SK-N-SH treated with all-trans-retinoic acid at 6 μM for 48 hours (cell line): ENCODE data around the gene WWC1.

Source experiments
- ARNTL ChIP-seq: fragments of 450-650 bp; formaldehyde crosslinking; IDR thresholded peaks from 2 replicates; pipeline ENCODE4 v1.5.0; 2020; ENCODE audit warnings: low read depth, mild to moderate bottlenecking, moderate library complexity, borderline replicate concordance
- GLIS3 ChIP-seq: fragments of 250-450 bp; sonication (Bioruptor Pico); IDR thresholded peaks from 2 replicates; pipeline ENCODE4 v1.5.0; 2020; ENCODE audit warnings: mild to moderate bottlenecking, moderate library complexity
- OSR1 ChIP-seq: fragments of 250-450 bp; sonication (Bioruptor Pico); IDR thresholded peaks from 2 replicates; pipeline ENCODE4 v1.8.0; 2022; ENCODE audit warnings: moderate library complexity, mild to moderate bottlenecking, inconsistent platforms
- PPARA ChIP-seq: fragments of 250-450 bp; sonication (Bioruptor Pico); IDR thresholded peaks from 2 replicates; pipeline ENCODE4 v1.5.0; 2020; ENCODE audit warnings: mild to moderate bottlenecking, borderline replicate concordance
- ZFP3 ChIP-seq: fragments of 250-450 bp; sonication (Bioruptor Pico); IDR thresholded peaks from 2 replicates; pipeline ENCODE4 v1.5.0; 2020; ENCODE audit warnings: mild to moderate bottlenecking, moderate library complexity
- ZFP30 ChIP-seq: fragments of 450-650 bp; formaldehyde crosslinking; IDR thresholded peaks from 2 replicates; pipeline ENCODE4 v1.5.0; 2022; ENCODE audit warnings: mild to moderate bottlenecking, moderate library complexity
- ZNF565 ChIP-seq: fragments of 450-650 bp; formaldehyde crosslinking; conservative IDR thresholded peaks from 2 replicates; pipeline ENCODE4 v1.5.0; 2020; ENCODE audit warnings: low read depth, mild to moderate bottlenecking, moderate library complexity
- TF ChIP-seq, protein P1 (sequence below): fragments of 250-450 bp; sonication (Bioruptor Pico); IDR thresholded peaks from 2 replicates; pipeline ENCODE4 v1.8.0; 2020; ENCODE audit warnings: mild to moderate bottlenecking, moderate library complexity, borderline replicate concordance

DNA sequence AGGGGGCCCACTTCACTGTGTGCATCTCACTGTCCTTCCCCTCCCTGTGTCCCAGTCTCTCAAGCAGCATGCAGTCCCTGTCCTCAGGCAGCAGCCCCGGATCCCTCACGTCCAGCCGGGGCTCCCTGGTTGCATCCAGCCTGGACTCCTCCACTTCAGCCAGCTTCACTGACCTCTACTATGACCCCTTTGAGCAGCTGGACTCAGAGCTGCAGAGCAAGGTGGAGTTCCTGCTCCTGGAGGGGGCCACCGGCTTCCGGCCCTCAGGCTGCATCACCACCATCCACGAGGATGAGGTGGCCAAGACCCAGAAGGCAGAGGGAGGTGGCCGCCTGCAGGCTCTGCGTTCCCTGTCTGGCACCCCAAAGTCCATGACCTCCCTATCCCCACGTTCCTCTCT, 132.0 kb downstream of the WWC1 start:
- TF ChIP-seq, protein P1, sequence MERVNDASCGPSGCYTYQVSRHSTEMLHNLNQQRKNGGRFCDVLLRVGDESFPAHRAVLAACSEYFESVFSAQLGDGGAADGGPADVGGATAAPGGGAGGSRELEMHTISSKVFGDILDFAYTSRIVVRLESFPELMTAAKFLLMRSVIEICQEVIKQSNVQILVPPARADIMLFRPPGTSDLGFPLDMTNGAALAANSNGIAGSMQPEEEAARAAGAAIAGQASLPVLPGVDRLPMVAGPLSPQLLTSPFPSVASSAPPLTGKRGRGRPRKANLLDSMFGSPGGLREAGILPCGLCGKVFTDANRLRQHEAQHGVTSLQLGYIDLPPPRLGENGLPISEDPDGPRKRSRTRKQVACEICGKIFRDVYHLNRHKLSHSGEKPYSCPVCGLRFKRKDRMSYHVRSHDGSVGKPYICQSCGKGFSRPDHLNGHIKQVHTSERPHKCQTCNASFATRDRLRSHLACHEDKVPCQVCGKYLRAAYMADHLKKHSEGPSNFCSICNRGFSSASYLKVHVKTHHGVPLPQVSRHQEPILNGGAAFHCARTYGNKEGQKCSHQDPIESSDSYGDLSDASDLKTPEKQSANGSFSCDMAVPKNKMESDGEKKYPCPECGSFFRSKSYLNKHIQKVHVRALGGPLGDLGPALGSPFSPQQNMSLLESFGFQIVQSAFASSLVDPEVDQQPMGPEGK (CRISPR knock-in tag) = no peak
- TF ChIP-seq OSR1 (CRISPR knock-in tag) (no peak), ZNF565 (no peak), ZFP3 (CRISPR knock-in tag) (no peak), ARNTL (no peak), GLIS3 (CRISPR knock-in tag) (no peak), ZFP30 (no peak), PPARA (CRISPR knock-in tag) (no peak)
